Measurements from ENCODE around the gene SGSH. TPM values are rescaled to one million over a fixed set of nuclear protein-coding genes. Genes with fewer than 3 reads are reported as not detected.

SGSH gene
- polyA plus RNA-seq, 3 donors: 19.8 to 21.9 (median 21.3) TPM

DNA sequence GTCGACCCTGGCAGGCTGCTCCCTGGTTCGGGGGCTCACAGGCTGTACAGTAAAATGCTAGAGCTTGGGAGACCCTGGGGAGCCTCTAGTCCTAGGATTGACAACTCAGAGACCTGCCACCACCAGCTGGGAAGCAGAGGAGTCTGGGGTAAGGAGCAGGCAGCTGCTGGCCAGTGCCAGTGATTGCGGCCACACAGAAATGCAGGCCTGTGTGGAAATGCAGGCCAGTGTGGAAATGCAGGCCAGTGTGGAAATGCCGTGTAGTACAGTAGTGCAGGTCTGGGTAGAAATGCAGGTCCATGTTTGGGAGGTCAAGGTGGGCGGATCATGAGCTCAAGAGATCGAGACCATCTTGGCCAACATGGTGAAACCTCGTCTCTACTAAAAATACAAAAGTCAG is 23.5 kb downstream of the SGSH start:
- H3K27ac ChIP-seq (ENCODE audit: low read depth, low read length): no peak overlapping the region
- WGBS, 3 donors: 90 to 91% (median 91%) methylated on average over 7 of the region's 7 CpGs

GRCh38 chr17:80195671-80196529 is 24.2 kb downstream of the SGSH start:
- H3K27ac ChIP-seq (ENCODE audit: low read depth, low read length): no peak overlapping the region
- WGBS, 3 donors: 46 to 65% (median 63%) methylated on average over 25 to 27 of the region's 27 CpGs

GRCh38 chr17:80195141-80195540 is 25.0 kb downstream of the SGSH start:
- H3K27ac ChIP-seq (ENCODE audit: low read depth, low read length): no peak overlapping the region
- 77 to 92% (median 85%) methylated on average over 14 of the region's 14 CpGs for WGBS, 3 donors

DNA sequence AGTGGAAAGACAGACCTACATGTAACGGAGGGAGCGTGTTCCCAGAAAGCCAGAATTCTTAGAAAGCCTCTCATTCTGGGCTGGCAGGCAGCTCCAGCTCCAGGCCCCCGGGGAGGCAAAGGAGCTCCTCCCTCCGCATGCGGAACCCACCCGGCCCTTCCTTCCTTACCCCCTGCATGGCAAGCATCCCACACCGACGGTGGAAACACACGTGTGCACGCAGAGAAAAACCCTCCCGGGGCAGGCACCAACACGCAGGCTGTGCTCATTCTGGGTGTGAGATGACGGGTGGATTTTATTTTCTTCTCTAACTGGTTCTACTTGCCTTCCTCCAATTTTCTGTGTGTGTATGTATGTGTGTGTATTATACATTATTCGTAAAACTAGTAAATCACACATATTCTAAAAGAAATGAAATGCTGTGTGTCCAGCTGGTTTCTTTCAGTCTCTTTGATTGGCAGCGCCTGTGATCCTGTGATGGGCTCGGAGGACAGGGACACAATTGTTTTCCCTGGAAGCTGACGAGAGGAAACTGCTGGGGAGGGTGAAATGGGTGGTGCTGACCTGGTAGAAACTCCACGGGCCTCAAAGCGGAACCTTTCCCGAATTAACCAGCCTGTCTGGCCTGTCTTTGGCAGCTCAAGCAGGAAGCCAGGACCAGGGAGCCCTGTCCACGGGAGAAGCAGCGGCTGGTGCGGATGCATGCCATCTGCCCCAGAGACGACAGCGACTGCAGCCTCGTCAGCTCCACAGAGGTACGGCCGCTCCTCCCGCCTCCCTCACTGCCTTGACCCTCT is 28.1 kb downstream of the SGSH start:
- 34 to 45% (median 39%) methylated on average over 29 of the region's 29 CpGs for WGBS, 3 donors
- no peak overlapping the region for H3K27ac ChIP-seq (ENCODE audit: low read depth, low read length)

GRCh38 chr17:80191192-80191591 is 28.9 kb downstream of the SGSH start:
- no peak overlapping the region for H3K27ac ChIP-seq (ENCODE audit: low read depth, low read length)
- 74 to 85% (median 82%) methylated on average over 20 of the region's 20 CpGs for WGBS, 3 donors

- WGBS, 3 donors: 92 to 96% (median 92%) methylated on average over 10 of the region's 10 CpGs
- no peak overlapping the region for H3K27ac ChIP-seq (ENCODE audit: low read depth, low read length)
Measured at GRCh38 chr17:80190716-80191115, 29.4 kb downstream of the SGSH start.

GRCh38 chr17:80189611-80190010 is 30.5 kb downstream of the SGSH start:
- H3K27ac ChIP-seq (ENCODE audit: low read depth, low read length): no peak overlapping the region
- 79 to 89% (median 81%) methylated on average over 23 of the region's 23 CpGs for WGBS, 3 donors

- 40 to 46% (median 42%) methylated on average over 15 to 18 of the region's 18 CpGs for WGBS, 3 donors
- H3K27ac ChIP-seq (ENCODE audit: low read depth, low read length): no peak overlapping the region
Measured at GRCh38 chr17:80187515-80187941, 32.6 kb downstream of the SGSH start.

- H3K27ac ChIP-seq (ENCODE audit: low read depth, low read length): no peak overlapping the region
- 60 to 81% (median 74%) methylated on average over 16 of the region's 16 CpGs for WGBS, 3 donors
Measured at GRCh38 chr17:80187090-80187489, 33.0 kb downstream of the SGSH start.

DNA sequence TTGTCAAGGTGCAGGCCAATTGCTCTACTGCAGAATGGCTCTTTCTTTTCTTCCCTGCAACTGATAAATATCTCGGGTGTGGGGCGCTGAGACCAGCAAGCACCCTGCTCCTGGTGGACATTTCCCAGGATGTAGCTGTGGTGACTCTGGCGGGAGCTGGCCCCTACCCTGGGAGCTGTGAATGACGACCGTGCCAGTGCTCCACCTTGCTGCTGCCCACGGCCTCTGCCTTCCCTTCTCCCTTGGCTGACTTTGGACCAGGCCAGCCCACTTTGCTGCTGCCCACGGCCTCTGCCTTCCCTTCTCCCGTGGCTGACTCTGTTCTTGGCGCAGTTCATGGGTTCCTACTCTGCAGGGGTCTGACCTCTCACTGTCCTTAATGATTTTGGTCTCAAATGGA is 34.2 kb downstream of the SGSH start:
- no peak overlapping the region for H3K27ac ChIP-seq (ENCODE audit: low read depth, low read length)
- 87 to 89% (median 89%) methylated on average over 9 of the region's 9 CpGs for WGBS, 3 donors

GRCh38 chr17:80184423-80184714 is 35.8 kb downstream of the SGSH start:
- 84 to 86% (median 85%) methylated on average over 8 to 10 of the region's 10 CpGs for WGBS, 3 donors
- H3K27ac ChIP-seq (ENCODE audit: low read depth, low read length): no peak overlapping the region

- 78 to 83% (median 81%) methylated on average over 23 to 26 of the region's 26 CpGs for WGBS, 3 donors
Measured at GRCh38 chr17:80183581-80184422, 36.3 kb downstream of the SGSH start.

DNA sequence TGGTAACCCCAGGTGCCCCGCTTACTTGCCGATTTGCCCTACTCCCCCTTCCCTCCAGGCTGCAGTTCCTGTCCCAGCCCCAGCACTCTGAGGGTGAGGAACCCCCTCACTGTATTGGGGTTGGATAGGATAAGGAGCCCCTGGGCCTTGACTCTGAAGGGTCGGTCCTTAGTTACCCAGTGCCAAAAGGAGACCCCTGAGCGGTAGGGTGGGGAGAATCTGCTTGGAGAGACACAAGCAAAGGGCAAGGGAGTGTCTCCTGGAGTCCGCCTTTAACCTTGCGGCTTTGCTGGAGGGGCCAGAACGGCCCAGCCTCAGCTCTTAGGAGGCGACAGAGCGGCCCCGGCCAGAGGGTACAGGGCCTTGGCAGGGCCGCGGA is 37.3 kb downstream of the SGSH start:
- H3K27ac ChIP-seq (ENCODE audit: low read depth, low read length): no peak overlapping the region
- WGBS, 3 donors: 92 to 93% (median 92%) methylated on average over 12 of the region's 12 CpGs

More at GRCh38 chr17:80183581-80184422, 36.3 kb downstream of the SGSH start:
- H3K27ac ChIP-seq (ENCODE audit: low read depth, low read length): no peak overlapping the region

DNA sequence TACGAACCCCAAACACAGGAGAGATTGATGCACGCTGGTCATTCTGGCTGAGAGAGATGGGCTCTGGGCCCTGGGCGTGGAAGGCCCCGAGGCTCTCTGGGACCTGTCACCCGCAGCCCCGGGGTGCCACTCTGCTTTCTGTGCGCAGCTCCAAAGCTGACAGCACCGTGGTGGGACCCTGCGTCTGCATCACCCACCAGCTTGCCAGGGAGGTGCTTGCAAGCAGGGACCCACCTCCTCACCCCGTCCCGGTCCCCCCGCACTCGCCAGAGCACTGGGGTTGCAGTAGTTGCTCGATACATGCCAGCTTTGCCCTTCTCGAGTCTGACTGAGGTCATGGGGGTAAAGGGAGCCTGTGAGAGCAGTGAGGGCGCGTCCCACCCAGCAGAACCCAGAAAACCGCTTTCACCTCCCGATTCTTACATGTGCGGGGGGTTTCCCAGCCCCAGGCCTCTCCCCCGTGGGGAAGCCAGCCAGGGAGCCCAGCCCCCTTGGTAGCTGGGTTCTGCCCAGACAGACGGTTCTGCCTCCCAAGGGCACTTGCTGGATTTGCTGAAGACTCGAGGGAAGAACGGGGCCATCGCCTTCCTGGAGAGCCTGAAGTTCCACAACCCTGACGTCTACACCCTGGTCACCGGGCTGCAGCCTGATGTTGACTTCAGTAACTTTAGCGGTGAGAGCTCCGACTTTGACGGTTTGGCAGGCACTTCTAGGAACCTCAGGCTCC is 37.9 kb downstream of the SGSH start:
- H3K27ac ChIP-seq (ENCODE audit: low read depth, low read length): no peak overlapping the region
- WGBS, 3 donors: 87 to 89% (median 88%) methylated on average over 30 of the region's 30 CpGs

- no peak overlapping the region for H3K27ac ChIP-seq (ENCODE audit: low read depth, low read length)
- WGBS, 3 donors: 88 to 94% (median 90%) methylated on average over 17 of the region's 17 CpGs
Measured at GRCh38 chr17:80181431-80181830, 38.7 kb downstream of the SGSH start.

GRCh38 chr17:80180192-80180591 is 39.9 kb downstream of the SGSH start:
- H3K27ac ChIP-seq (ENCODE audit: low read depth, low read length): no peak overlapping the region
- WGBS, 3 donors: 82 to 92% (median 82%) methylated on average over 14 of the region's 14 CpGs

DNA sequence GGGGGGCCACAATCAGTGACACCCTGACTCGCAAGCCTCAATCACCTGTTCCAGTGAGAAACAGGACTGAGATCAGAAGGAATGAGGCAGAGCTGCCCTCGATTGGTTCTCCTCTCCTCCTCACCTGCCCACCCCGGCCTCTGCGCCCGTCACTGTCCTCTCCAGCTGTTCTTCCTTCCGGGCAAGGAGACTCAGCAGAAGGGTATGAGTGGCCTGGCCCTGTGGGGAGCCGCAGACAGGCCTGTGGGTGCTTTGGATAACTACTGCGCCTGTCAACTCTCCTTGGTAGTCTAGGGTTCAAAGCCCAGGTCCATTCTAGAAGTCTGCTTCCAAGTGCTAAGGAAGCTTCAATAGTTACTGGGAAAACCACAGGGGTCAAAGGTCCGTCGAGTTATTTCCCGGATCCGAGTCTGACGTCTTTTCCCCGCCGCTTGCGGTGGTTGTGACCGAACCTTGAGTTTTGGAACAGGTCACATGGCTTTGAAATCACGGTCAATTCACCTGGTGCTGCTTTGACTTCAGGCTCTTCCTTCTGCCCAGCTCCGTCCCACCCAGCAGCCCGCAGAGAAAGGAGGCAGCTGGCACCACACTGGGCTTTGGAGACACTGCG is 42.0 kb downstream of the SGSH start:
- no peak overlapping the region for H3K27ac ChIP-seq (ENCODE audit: low read depth, low read length)
- WGBS, 3 donors: 79 to 85% (median 84%) methylated on average over 21 of the region's 21 CpGs

DNA sequence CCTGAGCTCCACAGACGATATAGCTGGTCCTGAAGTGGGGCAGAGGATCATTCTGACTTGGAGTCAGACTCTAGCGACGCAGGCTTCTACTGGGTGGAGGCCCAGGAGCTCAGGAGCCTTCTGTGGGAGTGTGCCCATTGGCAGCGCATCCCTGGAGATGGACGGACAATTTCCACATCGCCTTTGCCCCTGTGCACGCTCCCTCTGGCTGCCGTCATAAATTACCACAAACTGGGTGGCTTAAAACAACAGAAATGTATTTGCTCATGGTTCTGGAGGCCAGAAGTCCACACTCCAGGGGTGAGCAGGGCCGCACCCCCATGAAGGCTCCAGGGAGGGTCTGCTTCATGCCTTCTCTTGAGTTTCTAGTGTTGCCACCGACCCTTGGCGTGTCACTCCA is 43.4 kb downstream of the SGSH start:
- 88 to 93% (median 92%) methylated on average over 11 of the region's 11 CpGs for WGBS, 3 donors
- H3K27ac ChIP-seq (ENCODE audit: low read depth, low read length): no peak overlapping the region

All from adipose tissue (tissue), 3 donors.